ENCODE measurements around the gene TH. TPM values are rescaled to one million over a fixed set of nuclear protein-coding genes. Genes with fewer than 3 reads are reported as not detected.

Gene TH
- total and polyA plus RNA-seq, 4 donors: 0.14 to 0.31 TPM; not detected in 2

- ATAC-seq (ENCODE audit: insufficient read depth, low FRiP score): no peak
- Histone ChIP-seq H3K4me3 (no peak overlapping the region), H3K9ac (ENCODE audit: insufficient read depth in 1 of 2, low read length in 2 of 2) (no peak overlapping the region), H3K27ac (ENCODE audit: low read depth in 1 of 2, low read length in 1 of 2) (no peak overlapping the region), H3K9me3 (ENCODE audit: control insufficient read depth in 4 of 4, insufficient read depth in 3 of 4, low read length in 3 of 4) (no peaks in the 10 kb centered on the region), H3K4me1 (ENCODE audit: control insufficient read depth in 5 of 5, insufficient read depth in 5 of 5, low read length in 5 of 5) (peaks cover 0 to 14% (median 2%) of the 10 kb centered on the region in 5 donors), H3K27me3 (ENCODE audit: control insufficient read depth in 3 of 3, insufficient read depth in 3 of 3, low read length in 2 of 3) (no peaks in the 10 kb centered on the region), H3K36me3 (ENCODE audit: control insufficient read depth in 4 of 4, insufficient read depth in 4 of 4, low read length in 4 of 4) (no peaks in the 10 kb centered on the region)
- no peak for DNase-seq
- no peak for TF ChIP-seq CTCF (IDR thresholded peaks at IDR 0.05; ENCODE audit: control extremely low read depth, extremely low read depth)
- WGBS, 2 donors: 90 to 92% methylated on average over 9 of the region's 9 CpGs
These were observed 44.9 kb upstream of the TH start for GRCh38 chr11:2216400-2217064.

- TF ChIP-seq CTCF (IDR thresholded peaks at IDR 0.05; ENCODE audit: control extremely low read depth, extremely low read depth): no peak
- ATAC-seq (ENCODE audit: insufficient read depth, low FRiP score): no peak
- Histone ChIP-seq H3K4me1 (ENCODE audit: control insufficient read depth in 5 of 5, insufficient read depth in 5 of 5, low read length in 5 of 5) (peaks cover 0 to 15% (median 2%) of the 10 kb centered on the region in 5 donors), H3K27me3 (ENCODE audit: control insufficient read depth in 3 of 3, insufficient read depth in 3 of 3, low read length in 2 of 3) (no peaks in the 10 kb centered on the region), H3K9me3 (ENCODE audit: control insufficient read depth in 4 of 4, insufficient read depth in 3 of 4, low read length in 3 of 4) (no peaks in the 10 kb centered on the region), H3K27ac (ENCODE audit: low read depth in 1 of 2, low read length in 1 of 2) (no peak overlapping the region), H3K9ac (ENCODE audit: insufficient read depth in 1 of 2, low read length in 2 of 2) (no peak overlapping the region), H3K36me3 (ENCODE audit: control insufficient read depth in 4 of 4, insufficient read depth in 4 of 4, low read length in 4 of 4) (no peaks in the 10 kb centered on the region), H3K4me3 (no peak overlapping the region)
- 90 to 93% methylated on average over 32 to 34 of the region's 34 CpGs for WGBS, 2 donors
- DNase-seq: no peak
These were observed 44.2 kb upstream of the TH start for GRCh38 chr11:2215561-2216399.

GRCh38 chr11:2215230-2215560 is 43.6 kb upstream of the TH start:
- Histone ChIP-seq H3K4me1 (ENCODE audit: control insufficient read depth in 5 of 5, insufficient read depth in 5 of 5, low read length in 5 of 5) (peaks cover 0 to 20% (median 2%) of the 10 kb centered on the region in 5 donors), H3K27ac (ENCODE audit: low read depth in 1 of 2, low read length in 1 of 2) (no peak overlapping the region), H3K27me3 (ENCODE audit: control insufficient read depth in 3 of 3, insufficient read depth in 3 of 3, low read length in 2 of 3) (no peaks in the 10 kb centered on the region), H3K36me3 (ENCODE audit: control insufficient read depth in 4 of 4, insufficient read depth in 4 of 4, low read length in 4 of 4) (no peaks in the 10 kb centered on the region), H3K4me3 (no peak overlapping the region), H3K9me3 (ENCODE audit: control insufficient read depth in 4 of 4, insufficient read depth in 3 of 4, low read length in 3 of 4) (no peaks in the 10 kb centered on the region), H3K9ac (ENCODE audit: insufficient read depth in 1 of 2, low read length in 2 of 2) (no peak overlapping the region)
- DNase-seq: no peak
- ATAC-seq (ENCODE audit: insufficient read depth, low FRiP score): no peak
- no peak for TF ChIP-seq CTCF (IDR thresholded peaks at IDR 0.05; ENCODE audit: control extremely low read depth, extremely low read depth)
- 87 to 97% methylated on average over 5 of the region's 5 CpGs for WGBS, 2 donors

Measured in lung (tissue), 12 donors.